A673 (cell line): Measurements from ENCODE around the gene ENSA.

Source experiments
- EZH2 ChIP-seq: fragments of 200-600 bp; sonication (generic); IDR thresholded peaks from 2 replicates; pipeline ENCODE4 v1.6.1; 2017; ENCODE audit warnings: borderline replicate concordance, low read depth, mild to moderate bottlenecking, mixed read lengths, antibody characterized with exemption, low read length; ENCODE audit not compliant: poor library complexity, severe bottlenecking
- TF ChIP-seq, protein P1 (sequence below): fragments of 300-800, 200-600 bp; sonication (generic); conservative IDR thresholded peaks from 2 replicates; pipeline ENCODE4 v1.5.1; 2017; ENCODE audit warnings: low read depth, mild to moderate bottlenecking, antibody characterized with exemption, low read length, moderate library complexity, mixed read lengths

DNA sequence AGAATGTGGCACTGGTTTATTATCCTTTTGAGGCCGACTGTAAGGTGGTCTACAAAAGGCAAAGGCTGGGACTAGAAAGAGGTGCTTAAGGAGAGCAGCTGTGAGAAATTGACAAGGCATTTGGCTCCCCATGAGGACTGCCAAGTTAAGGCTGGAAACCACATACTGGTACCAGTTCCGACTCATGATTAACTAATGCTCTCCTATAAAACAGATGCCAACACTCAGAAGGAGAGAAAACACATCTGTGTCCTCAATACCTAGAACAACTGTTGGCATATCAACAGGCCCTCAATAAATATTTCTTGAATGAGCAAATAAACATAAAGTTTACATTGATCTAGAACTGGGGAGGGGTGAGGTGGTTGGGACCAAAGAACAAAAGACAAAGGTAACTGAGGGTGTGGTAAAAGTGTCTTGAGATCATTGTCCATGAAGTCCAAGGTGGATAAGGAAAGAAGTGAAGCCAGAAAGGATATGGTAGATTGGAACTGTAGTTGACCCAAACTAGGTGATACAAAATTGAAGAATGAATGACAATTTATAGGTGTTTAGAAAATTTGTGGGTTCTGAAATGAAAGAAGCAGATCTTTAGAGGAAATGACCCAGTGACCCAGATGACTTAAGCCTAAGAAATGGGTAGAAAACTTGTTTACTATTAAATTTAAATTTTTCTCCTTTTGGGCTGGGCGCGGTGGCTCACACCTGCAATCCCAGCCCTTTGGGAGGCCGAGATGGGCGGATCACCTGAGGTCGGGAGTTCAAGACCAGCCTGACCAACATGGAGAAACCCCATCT is 33.1 kb downstream of the ENSA start:
- TF ChIP-seq, protein P1, sequence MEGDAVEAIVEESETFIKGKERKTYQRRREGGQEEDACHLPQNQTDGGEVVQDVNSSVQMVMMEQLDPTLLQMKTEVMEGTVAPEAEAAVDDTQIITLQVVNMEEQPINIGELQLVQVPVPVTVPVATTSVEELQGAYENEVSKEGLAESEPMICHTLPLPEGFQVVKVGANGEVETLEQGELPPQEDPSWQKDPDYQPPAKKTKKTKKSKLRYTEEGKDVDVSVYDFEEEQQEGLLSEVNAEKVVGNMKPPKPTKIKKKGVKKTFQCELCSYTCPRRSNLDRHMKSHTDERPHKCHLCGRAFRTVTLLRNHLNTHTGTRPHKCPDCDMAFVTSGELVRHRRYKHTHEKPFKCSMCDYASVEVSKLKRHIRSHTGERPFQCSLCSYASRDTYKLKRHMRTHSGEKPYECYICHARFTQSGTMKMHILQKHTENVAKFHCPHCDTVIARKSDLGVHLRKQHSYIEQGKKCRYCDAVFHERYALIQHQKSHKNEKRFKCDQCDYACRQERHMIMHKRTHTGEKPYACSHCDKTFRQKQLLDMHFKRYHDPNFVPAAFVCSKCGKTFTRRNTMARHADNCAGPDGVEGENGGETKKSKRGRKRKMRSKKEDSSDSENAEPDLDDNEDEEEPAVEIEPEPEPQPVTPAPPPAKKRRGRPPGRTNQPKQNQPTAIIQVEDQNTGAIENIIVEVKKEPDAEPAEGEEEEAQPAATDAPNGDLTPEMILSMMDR: no peak
- TF ChIP-seq EZH2: no peak
